HG03045 (cell line): ENCODE measurements around the gene C12orf75.
"Not testable (repeated sequence)": the region's sequence is repeated elsewhere in the genome, so short reads cannot be mapped to it uniquely, and the experiment has no call there.

ENCODE experiments used
- ATAC-seq: cut with Tn5 transposase; IDR thresholded peaks from one replicate; pipeline ENCODE4 v1.9.1; 2021; ENCODE audit warnings: mild to moderate bottlenecking, moderate library complexity; ENCODE audit not compliant: unreplicated experiment

The C12orf75 gene

DNA sequence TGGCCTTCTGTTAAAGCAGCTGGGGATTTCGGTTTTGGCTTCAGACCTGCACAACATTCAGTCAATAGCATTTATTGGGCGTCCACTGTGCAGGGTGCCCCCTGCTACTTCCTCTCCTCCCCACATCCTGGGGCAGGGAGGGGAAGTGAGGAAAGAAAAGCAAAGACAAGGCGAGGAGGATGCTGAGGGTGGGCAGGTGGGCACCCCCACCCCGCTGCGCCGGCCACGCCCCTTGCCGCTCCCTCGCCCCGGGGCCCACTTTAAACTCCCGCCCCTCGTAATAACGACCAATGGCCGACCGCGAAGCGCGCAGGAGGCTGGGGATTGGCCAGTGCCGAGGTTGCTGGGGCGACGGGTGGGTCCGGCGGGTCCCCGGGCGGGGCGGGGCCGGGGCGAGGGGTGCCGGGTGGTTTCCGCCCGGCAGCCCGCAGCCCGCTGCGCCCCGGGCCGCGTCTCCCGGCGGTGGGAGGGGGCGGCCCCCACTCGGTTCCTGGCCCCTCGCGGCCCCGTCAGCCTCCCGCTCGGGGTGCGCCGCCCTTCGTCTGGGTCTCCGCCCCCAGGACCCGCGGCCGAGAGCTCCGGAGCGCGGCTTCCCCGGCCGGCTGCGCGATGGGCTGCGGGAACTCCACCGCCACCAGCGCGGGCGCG is at the start of gene C12orf75:
TSS of gene C12orf75 (plus strand) at position 409 of the 648 bp plus-strand sequence. CDS start at position 610, 201 bp downstream.
- peak; percentile 94 for ATAC-seq

DNA sequence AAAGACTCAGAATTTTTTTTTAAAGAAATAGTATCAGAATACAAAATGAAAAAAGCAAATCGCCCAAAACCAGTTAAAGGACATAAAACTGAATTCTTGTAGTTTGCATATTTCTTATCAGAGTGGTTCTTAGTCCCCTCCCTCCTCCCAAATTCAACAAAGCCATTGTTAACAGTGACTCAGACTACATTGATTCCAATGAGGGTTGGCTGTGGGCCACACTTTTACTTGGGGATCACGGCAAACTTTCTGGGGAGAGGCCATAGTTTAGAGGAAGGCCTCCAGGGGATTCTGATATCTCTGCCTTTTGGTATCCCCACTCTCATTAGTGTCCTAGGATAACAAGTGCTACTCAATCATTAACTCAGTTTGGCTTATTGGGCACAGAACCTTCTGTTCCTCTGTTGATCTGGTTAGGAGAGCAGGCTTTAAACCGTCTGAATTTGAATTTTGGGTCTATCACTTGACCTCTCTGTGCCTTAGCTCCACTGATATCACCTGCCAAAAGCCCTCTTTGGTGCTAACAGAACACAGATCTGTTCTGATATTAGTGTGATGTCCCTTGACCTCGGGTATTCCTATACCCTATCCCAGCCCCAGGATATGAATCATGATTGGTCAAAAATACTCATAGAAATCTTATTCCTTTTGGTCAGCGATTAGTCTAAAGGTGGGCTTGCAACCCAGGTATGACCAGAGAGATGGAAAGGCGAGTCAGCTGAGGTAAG is 49.4 kb upstream of the C12orf75 start:
- ATAC-seq = no peak

DNA sequence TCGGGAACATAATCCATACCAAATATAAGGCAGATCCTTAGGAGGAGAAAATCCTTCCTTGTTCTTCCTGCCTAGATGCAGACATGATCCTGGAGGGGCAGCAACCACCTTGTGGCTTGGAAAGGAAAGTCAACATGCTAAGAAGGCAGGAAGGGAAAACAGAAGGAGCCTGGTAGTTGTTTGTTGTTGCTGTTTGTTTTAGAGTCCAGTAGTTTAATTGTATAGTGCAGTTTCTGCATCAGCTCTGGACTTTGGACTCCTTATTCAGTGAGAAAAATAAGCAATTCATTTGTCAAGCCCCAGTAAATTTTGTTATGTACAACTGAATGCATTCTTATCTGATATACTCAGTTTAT is 48.8 kb upstream of the C12orf75 start:
- no peak for ATAC-seq

DNA sequence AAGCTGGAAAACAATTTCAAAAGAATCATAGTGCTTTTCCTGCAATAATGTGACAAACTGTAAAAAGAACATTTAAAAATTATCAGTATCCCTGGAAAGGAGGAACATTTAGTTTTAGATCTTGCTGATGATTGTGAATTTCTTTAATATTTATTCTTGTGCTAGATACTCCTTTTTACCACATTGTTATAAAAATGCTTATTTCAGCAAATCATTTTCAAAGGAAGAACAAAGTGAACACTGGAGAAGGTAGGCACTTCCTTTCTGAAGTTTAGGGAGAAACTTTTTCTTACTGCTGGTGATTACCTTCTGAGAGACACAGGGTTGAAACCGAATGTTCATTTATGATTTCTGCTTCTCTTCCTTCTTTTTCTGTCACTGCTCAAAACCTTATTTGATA is 45.1 kb upstream of the C12orf75 start:
- no peak for ATAC-seq

DNA sequence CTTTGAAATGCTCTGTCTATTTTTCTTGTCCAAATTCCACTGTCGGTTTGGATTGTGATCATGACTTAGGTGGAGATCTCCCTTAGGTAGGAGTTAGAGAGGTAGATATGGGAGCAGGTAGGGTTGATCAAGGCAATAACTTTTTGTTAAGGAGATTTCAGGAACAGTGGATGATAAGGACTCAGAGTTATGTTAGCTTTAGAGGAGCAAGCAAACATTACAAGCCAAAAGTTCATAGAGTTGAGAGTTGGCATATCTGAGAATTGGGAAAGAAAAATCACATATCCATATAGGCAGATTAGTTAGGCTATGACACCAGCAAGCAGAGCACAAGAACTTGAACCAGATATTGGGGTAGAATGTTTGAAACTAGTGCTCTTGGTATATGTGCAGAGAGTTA is 43.1 kb upstream of the C12orf75 start:
- ATAC-seq = no peak

DNA sequence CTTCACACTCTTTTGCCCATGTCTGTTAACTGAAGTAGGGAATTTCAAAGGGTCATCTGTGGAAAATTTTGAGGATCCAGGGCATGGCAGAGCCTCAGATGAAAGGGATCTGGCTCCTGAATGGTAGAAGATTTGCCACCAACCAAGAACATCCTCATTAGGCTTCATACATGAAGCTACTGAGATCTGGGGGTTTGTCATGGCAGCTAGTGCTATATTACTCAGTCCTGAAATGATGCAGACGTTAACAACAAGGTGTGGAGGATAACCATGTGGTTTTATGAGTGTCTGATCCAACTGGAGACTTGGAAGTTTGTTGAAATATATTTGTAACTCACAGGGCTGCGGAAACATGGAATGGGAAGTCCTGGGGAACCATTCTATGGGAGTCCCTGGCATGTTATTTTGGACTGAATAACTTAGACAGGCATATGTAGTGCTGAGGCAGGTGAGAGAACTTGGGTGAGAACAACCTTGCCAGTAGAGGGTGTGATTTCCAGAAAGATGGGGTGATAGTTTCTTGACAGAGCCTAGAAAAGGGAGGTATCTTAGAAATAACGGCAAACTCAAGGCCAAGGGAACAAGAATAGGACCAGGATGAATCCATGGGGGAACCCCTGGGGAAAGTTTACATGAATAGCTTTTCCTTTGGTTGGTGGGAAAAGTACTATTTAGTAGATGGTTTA is 42.0 kb upstream of the C12orf75 start:
- ATAC-seq = no peak

DNA sequence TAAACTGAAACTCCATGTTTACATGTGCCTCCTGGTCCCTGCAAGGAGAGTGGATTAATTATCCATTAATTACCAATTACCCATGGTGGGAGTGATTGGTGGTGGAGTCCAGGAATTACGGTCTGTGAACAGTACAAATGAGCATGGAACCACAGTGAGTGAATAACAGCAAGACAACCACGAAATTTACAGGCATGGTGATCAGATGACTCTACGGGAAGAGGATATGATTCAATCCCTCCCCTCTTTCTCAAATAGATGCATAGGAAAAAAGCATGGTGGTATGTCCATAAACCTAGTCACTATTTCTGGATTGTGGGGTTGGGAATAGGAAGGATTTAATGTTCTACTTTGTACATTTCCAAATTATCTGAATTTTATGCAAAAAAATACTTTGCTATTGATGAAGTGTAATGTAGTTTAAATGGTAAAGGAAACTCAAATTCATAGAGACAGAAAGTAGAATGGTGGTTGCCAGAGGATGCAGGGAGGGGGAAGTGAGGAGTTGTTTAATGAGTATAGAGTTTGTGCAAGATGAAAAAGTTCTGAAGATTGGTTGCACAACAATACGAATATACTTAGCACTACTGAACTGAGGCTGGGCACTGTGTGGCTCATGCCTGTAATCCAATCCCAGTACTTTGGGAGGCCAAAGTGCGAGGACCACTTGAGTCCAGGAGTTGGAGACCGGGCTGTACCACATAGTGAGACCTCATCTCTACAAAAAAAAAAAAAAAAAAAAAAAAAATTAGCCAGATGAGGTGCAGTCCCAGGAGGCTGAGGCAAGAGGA is 41.2 kb upstream of the C12orf75 start:
- ATAC-seq = no peak

DNA sequence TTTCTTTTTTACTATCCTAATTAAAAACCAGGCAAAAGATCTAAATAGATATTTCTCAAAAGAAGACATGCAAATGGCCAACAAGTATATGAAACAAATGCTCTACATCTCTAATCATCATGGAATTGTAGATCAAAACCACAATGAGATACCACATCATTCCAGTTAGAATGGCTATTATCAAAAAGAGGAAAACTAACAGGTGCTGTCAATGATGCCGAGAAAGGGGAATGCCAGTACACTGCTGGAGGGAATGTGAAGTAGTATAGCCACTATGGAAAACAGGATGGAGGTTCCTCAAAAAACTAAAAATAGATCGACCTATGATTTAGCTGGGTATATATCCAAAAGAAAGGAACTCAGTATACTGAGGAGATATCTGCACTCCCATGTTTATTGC is 39.0 kb upstream of the C12orf75 start:
- no peak for ATAC-seq

DNA sequence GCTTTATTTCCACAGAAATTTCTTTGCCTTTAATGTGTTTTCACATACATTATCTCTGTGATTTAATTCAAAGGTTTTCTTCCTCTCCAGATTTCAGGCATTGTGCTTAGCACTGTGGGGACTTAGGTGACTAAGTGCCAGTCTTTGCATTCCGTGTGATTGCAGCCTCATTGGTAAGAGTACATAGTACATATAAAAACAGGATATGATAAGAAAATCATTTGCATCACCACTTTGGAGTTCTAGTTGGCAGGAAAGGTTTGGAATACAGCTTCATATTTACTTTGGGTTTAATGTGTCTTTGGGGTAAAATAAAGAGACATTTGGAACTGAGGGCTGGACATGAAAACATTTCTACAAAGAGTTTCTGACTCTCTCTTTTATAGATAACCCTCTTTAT is 37.8 kb upstream of the C12orf75 start:
- ATAC-seq = no peak

DNA sequence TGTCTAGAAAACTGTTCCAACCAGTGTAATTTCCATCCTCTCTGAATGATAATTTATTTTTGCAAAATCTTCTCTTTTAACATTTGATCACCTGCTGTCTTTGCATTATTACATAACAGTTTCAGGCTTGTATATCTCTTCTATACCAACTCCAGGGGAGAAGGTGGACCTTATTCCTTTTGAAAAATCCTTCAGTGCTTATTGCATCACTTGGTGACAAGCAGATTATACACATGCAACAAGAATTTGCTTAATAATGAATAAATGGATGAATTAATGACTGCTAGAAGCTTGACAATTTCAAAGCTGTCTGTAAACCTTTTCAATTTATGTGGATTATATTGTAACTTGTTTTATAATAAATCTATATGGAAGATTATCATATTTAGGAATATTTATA is 37.3 kb upstream of the C12orf75 start:
- no peak for ATAC-seq

DNA sequence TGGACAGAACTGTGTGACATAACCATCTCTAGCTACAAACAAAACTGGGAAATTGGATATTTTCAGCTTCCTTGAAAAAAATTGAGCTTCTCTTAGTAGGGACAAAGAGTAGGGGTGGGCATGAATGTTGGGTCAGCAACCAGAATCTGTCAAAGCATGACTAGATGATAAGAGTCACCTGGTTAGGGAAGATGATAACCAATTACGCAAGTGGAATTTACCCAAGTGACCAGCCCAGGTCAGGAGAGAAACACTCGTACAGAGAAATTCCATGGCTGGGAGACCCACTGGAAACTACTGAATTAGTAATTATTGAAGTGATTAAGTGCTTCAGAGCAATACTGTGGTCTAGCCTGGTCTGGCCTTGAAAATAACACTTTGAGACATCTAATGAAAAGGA is 36.3 kb upstream of the C12orf75 start:
- ATAC-seq = no peak

DNA sequence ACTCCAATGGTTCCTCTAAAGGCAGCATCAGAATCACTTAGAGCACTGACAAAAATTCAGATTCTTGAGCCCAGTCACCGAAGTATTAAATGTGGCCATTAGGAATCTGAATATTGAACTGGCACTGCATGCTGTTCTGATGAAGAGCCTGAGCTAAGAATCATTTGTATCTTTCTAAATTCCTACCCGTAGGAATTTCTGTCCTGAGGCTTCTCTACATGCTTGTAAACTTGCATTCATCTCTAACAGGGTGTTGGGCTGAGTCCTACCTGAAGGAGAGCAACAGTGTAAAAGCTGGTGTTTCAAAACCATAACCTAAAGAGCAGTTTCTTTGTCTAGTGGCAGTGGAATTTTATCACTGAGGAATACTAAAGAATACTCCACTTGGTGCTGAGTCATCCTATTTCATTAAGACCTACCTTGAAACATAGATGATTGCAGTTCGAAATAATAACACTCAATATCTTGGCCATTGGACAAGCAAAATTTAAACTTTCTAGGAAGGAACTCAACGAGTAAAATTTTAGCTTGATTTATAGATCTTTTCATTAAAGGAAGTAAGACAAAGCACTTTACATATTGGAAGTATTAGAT is 35.5 kb upstream of the C12orf75 start:
- ATAC-seq = no peak

DNA sequence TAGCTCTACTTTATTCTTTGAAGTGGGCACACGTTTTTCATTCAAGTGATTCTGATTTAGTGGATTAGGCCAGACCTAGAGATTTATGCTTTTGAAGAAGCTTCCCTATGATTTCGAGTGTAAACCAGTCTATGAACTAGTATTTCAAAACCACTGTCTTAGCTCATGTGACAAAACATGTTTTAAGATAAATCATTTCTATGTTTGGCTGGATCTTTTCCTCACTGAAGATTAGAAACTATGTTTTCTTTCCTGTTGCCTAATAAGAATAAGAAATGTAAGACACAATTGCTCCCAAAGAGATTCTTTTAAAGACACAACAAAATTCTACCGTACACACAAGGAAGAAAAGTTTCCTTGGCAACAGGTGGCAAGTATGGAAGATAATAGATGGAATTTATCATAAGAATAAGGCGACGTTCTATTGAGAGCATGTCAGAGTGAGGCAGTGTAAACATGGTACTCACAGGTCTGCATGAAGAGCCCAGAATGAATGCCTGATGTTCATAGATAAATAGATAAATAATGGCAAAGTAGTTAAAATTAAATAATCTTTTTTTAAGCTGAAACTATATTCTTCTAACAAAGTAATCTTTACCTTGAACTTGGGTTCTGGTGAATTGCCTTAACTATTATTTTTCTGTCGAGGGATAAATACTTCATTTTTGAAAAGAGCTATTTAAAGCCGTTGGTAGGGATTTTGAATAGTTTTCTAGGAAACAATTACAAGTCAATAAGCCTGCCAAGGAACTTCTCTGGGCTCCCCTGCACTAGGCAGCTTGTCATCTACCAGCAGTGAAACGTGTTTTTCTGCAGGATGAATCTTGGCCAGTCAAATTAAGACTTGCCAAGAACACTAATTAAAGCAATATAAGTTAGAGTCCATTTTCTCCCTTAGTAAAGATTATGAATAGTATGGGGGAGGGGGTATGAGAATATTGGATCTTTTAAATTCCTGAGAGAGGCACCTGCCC is 34.1 kb upstream of the C12orf75 start:
- ATAC-seq = no peak

DNA sequence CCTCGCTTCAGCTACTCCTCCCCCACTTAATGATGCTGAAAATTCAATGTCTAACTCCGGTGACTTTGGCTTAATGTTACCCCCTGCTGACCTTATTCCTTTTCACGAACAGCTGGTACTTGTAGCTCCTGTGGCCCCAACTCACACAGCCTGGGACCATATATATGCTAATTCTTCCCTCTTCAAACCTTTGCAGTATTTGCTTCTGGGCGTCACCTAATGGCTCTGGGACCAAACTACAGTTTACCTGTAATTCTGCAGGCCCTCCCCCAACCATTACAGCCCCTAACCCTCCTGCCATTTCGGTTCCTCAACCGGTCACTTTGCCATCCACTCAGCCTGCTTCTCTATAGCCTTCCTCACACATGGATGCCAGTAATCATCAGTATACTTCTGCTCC is 29.6 kb upstream of the C12orf75 start:
- ATAC-seq = no peak

DNA sequence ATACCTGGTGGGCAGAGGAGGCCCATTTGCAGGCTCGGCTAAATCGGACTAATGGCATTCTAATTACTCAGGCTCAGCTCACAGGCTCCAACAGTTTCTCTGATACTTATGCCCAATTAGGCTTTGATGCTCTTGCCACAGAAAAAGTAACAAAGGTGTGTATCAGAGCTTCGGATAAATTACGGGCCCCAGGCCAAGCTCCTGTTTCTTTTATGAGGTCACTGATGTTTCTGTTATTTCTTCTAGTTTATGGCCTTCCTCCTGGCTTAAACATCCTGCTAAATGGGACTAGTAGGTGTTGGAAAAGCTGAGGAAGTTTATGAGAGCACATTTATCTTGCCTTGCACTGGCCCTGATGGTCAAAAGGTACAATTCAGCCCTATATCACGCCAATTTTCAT is 28.8 kb upstream of the C12orf75 start:
- no peak for ATAC-seq

DNA sequence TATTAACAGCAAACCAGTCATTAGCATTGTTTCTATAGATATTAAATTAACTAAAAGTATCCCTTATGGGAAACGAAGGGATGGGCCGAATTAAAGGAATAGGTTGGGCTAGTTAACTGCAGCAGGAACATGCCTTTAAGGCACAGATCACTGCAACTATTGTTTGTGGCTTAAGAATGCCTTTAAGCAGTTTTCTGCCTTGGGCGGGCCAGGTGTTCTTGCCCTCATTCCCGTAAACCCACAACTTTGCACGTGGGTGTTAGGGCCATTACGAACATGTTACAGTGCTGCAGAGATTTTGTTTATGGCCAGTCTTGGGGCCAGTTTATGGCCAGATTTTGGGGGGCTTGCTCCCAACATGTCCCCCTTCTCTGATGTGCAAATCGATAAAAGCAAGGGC is 27.5 kb upstream of the C12orf75 start:
- not testable (repeated sequence) for ATAC-seq

DNA sequence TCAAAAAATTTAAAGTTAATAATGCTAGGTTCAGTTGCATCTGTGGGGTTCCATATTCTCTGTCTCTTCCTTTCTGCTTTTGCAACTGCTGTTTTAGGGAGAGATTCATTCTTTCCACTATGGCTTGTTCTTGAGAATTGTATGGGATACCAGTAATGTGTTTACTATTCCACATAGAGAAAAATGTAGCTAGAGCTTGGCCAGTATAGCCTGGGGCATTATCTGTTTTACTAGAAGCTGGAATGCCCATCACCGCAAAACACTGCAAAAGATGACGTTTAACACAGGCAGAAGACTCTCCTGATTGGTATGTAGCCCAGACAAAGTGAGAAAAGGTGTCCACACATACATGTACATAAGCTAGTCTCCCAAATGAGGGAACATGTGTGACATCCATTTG is 25.9 kb upstream of the C12orf75 start:
- not testable (repeated sequence) for ATAC-seq

DNA sequence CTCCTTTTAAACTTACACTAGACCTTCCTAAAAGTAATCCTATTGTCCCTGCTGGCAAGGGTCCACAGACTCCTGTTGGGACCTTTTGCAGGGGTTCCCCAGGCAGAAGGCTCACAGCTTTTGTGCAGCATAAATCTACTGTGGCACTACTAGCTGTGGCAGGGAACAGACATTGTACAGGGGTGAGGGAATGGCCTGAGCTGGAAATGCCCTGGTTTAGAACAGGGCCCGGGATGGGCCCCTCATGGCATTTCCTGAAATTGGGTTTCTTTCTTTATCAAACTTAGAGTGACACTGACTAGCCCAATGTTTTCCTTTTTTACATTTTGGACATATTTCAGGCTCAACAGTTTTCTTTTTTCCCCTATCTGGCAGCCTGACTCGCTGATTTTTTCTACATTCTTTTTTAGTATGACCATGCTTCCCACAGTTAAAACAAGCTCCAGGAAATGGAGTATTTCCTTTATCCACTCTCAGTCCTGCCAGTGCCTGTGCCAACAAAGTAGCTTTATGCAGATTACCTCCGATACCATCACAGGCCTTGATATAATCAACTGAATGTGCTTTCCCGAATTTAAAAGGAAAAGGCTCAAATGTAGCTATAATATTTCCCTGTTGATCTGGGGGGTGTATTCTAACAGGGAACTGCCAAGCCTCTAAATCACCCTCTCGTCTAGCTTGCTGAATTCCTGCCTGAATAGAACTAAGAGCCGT is 22.7 kb upstream of the C12orf75 start:
- not testable (repeated sequence) for ATAC-seq

DNA sequence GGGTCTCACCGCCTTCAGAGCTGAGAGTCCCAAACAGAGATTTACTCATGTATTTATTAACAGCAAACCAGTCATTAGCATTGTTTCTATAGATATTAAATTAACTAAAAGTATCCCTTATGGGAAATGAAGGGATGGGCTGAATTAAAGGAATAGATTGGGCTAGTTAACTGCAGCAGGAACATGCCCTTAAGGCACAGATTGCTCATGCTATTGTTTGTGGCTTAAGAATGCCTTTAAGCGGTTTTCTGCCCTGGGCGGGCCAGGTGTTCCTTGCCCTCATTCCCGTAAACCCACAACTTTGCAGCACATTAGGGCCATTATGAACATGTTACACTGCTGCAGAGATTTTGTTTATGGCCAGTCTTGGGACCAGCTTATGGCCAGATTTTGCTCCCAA is 21.7 kb upstream of the C12orf75 start:
- not testable (repeated sequence) for ATAC-seq
